Liver (tissue), 3 donors: ENCODE results near the gene PTPRD.

Experiments used
- GABPA ChIP-seq, 2 donors: IDR thresholded peaks in 1 of 2; conservative IDR thresholded peaks in 1 of 2; 2 replicates each; pipeline ENCODE4 v1.6.1; 2016; ENCODE audit warnings: antibody characterized with exemption in 2 of 2, mild to moderate bottlenecking in 1 of 2, moderate library complexity in 1 of 2
- JUND ChIP-seq, 2 donors: IDR thresholded peaks; 2 replicates each; pipeline ENCODE4 v1.6.1; 2016; ENCODE audit warnings: antibody characterized with exemption in 2 of 2
- RAD21 ChIP-seq, 2 donors: IDR thresholded peaks; 2 replicates each; pipeline ENCODE4 v1.6.1; 2016; ENCODE audit warnings: antibody characterized with exemption in 2 of 2, mild to moderate bottlenecking in 2 of 2
- SP1 ChIP-seq: IDR thresholded peaks from 2 replicates; pipeline ENCODE4 v1.6.1; 2018; ENCODE audit warnings: antibody characterized with exemption, mild to moderate bottlenecking
- TAF1 ChIP-seq: conservative IDR thresholded peaks from 2 replicates; pipeline ENCODE4 v1.6.1; 2016; ENCODE audit warnings: antibody characterized with exemption, mild to moderate bottlenecking
- TF ChIP-seq, protein P1 (sequence below): fragments of 150-350 bp; IDR thresholded peaks from 2 replicates; pipeline ENCODE4 v1.5.1; 2017; ENCODE audit warnings: improper control_type of control experiment, low read depth, low read length; ENCODE audit not compliant: missing input control
- donor health status: healthy.
- donor health status: healthy.

DNA sequence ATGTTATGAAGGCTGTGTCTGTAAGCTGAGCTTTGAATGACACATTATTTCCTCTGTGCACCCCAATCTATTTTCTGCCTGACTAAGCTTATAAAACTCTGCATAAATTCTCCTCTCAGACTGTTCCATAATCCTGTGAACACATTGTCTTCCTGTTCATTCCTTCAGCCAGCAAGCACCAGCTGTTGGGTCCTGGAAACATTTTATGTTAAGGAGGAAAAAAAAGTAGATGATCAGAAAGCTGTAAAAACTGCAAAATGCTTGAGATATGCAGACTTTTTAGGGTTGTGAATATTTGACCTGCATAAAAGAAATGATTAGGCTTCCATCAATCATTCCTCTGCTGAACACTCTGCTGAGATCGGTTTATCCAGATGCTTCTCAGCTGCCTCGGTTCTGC lies 1567.2 kb downstream of the PTPRD start:
- TF ChIP-seq JUND (IDR thresholded peaks at IDR 0.05) = no peak
- TF ChIP-seq, protein P1, sequence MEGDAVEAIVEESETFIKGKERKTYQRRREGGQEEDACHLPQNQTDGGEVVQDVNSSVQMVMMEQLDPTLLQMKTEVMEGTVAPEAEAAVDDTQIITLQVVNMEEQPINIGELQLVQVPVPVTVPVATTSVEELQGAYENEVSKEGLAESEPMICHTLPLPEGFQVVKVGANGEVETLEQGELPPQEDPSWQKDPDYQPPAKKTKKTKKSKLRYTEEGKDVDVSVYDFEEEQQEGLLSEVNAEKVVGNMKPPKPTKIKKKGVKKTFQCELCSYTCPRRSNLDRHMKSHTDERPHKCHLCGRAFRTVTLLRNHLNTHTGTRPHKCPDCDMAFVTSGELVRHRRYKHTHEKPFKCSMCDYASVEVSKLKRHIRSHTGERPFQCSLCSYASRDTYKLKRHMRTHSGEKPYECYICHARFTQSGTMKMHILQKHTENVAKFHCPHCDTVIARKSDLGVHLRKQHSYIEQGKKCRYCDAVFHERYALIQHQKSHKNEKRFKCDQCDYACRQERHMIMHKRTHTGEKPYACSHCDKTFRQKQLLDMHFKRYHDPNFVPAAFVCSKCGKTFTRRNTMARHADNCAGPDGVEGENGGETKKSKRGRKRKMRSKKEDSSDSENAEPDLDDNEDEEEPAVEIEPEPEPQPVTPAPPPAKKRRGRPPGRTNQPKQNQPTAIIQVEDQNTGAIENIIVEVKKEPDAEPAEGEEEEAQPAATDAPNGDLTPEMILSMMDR = no peak
- no peak for TF ChIP-seq SP1
- no peak for TF ChIP-seq TAF1
- no peak for TF ChIP-seq GABPA (IDR thresholded peaks at IDR 0.05 in 1 of 2, conservative IDR thresholded peaks at IDR 0.05 in 1 of 2)
- no peak for TF ChIP-seq RAD21 (IDR thresholded peaks at IDR 0.05)
